Measurements from ENCODE around the gene PLP1. TPM values are rescaled to one million over a fixed set of nuclear protein-coding genes. Genes with fewer than 3 reads are reported as not detected.

PLP1 gene
- total and polyA plus RNA-seq, 4 donors: 888 to 2,816 (median 1,304) TPM

DNA sequence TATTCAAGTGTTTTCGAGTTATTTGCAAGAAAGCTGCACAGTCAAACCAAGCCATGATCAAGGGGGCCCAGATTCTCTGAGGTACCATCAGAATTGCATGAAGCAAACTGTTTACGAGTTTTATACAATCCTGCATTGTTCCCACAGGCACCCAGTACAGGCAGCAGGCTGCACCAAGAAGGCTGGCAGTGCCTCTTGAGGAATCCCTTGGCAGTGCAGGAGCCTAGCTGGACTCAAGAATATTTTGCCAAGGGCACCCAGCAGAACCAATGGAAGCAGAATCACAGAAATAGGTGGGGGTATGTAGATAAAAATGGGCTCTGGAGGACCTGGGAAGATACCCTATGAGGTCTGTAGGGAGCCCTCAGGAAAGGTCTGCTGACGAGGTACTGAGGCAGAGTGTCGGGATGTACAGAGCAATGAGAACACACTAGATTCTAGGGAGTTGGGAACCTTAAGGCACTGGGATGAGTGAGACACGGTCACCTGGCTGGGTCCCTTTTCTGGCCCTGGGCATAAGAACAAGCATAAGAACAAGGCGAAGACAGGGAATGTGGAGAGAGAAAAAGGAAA is 2.5 kb upstream of the PLP1 start:
- peak in 2 of 6 donors; percentile 44 to 73 for DNase-seq (ENCODE audit: low read depth in 4 of 6, low spot score in 6 of 6)
- Histone ChIP-seq H3K9me3 (ENCODE audit: control insufficient read depth, insufficient read depth, low read length) (no peaks in the 10 kb centered on the region), H3K36me3 (ENCODE audit: control insufficient read depth, insufficient read depth, low read length) (no peaks in the 10 kb centered on the region), H3K4me1 (ENCODE audit: control insufficient read depth, insufficient read depth, low read length) (peaks cover 13% of the 10 kb centered on the region), H3K27ac (ENCODE audit: low read depth, low read length) (peak overlapping the region; percentile 68), H3K4me3 (ENCODE audit: low read depth, low read length) (no peak overlapping the region), H3K27me3 (ENCODE audit: control insufficient read depth, insufficient read depth, low read length) (peaks cover 4% of the 10 kb centered on the region)
- WGBS (ENCODE audit: insufficient coverage): 59% methylated on average over 5 of the region's 6 CpGs

DNA sequence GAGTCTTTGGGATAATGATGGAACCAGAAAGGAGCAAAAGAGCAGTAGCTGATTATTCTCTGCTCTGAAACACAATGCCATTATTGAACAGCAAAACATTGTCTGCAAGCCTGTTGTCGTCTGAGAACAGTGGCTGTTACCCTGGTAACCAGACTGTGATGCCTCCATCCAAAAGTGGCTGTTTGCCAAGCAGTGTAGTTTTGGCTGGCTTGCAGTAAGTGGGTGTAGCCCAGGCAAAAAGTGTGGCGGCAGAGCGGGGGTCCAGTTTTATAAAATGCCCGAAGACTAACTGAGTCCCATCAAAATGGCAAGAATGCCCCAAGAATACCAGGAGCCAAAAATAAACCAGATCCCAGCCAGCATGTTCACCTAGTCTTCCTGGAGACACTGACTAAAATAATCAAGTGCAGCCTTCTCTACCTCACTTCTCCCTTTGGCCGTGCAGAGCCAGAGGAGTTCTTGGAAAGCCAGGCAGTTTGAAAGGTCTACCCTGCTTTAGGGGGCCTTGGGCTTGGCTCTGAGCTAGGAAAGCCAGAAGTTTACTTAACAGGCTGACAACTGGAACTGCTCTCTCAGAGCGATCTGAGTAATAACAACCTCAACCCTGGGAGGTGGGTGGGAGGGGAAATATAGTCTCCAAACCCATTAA is 2.6 kb downstream of the PLP1 start:
- H3K36me3 ChIP-seq (ENCODE audit: control insufficient read depth, insufficient read depth, low read length): no peaks in the 10 kb centered on the region
- no peaks in the 10 kb centered on the region for H3K9me3 ChIP-seq (ENCODE audit: control insufficient read depth, insufficient read depth, low read length)
- H3K27ac ChIP-seq (ENCODE audit: low read depth, low read length): peak overlapping the region; percentile 26
- H3K4me3 ChIP-seq (ENCODE audit: low read depth, low read length): peak overlapping the region; percentile 42
- WGBS (ENCODE audit: insufficient coverage): 30% methylated on average over 3 of the region's 6 CpGs
- H3K4me1 ChIP-seq (ENCODE audit: control insufficient read depth, insufficient read depth, low read length): peaks cover 14% of the 10 kb centered on the region
- H3K27me3 ChIP-seq (ENCODE audit: control insufficient read depth, insufficient read depth, low read length): peaks cover 2% of the 10 kb centered on the region
- peak in 3 of 6 donors; percentile 57 to 90 (median 86) for DNase-seq (ENCODE audit: low read depth in 4 of 6, low spot score in 6 of 6)

DNA sequence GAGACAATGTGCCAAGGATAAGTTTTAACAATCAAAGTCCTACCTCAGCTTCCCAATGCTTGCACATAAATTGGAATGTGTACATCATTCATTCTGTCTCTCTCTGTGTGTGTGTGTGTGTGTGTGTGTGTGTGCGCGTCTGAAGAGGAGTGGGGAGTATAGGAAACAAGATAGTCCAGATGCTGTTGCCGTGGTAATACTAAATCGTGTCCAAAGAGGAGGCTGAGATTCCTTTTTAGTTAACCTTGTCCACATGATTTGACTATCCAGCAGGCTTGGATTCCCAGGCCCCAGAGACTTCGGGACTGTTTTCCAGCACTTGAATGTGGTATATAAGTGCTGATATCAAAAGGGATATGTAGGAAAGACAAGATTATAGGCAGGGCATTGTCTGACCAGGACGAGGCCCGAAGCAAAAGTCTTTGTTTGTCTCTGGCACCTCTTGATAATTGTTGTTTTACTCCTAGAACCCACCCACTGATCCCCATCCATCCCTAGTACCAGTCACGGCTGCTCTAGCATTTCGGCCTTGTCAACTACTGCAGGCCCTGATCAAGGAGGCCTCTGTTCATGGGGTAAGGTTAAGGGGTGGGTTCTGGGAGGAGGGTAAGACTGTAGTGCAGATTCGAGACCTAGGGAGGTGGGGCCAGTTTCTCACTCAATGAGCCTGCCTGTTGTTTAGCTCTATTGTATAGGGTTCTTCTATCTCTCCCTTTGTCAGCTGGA is 3.9 kb downstream of the PLP1 start:
- no peaks in the 10 kb centered on the region for H3K9me3 ChIP-seq (ENCODE audit: control insufficient read depth, insufficient read depth, low read length)
- H3K36me3 ChIP-seq (ENCODE audit: control insufficient read depth, insufficient read depth, low read length): no peaks in the 10 kb centered on the region
- peak in 2 of 6 donors; percentile 15 to 39 for DNase-seq (ENCODE audit: low read depth in 4 of 6, low spot score in 6 of 6)
- WGBS (ENCODE audit: insufficient coverage): 57% methylated on average over 6 of the region's 10 CpGs
- peaks cover 14% of the 10 kb centered on the region for H3K4me1 ChIP-seq (ENCODE audit: control insufficient read depth, insufficient read depth, low read length)
- H3K27ac ChIP-seq (ENCODE audit: low read depth, low read length): peak overlapping the region; percentile 26
- peak overlapping the region; percentile 42 for H3K4me3 ChIP-seq (ENCODE audit: low read depth, low read length)
- H3K27me3 ChIP-seq (ENCODE audit: control insufficient read depth, insufficient read depth, low read length): peaks cover under 1% of the 10 kb centered on the region

DNA sequence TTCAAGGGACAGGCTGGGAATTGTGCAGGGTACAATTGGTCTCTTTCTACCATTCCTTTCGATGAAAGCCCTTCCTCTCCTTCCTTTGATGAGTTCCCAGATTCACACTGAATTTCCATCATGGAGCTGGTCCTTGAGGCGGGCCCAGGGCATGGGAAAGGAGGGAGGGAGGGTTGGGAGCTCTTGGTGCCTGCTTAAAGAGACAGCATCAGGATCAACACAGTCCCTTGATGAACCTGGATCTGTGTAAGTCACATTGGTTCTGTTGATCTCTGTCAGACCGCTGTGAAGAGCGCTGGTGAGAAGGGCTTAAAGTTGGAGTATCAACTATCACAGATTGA is 4.4 kb downstream of the PLP1 start:
- no peak overlapping the region for H3K4me3 ChIP-seq (ENCODE audit: low read depth, low read length)
- peak overlapping the region; percentile 26 for H3K27ac ChIP-seq (ENCODE audit: low read depth, low read length)
- H3K9me3 ChIP-seq (ENCODE audit: control insufficient read depth, insufficient read depth, low read length): no peaks in the 10 kb centered on the region
- WGBS (ENCODE audit: insufficient coverage): 40% methylated on average over 2 of the region's 4 CpGs
- no peaks in the 10 kb centered on the region for H3K36me3 ChIP-seq (ENCODE audit: control insufficient read depth, insufficient read depth, low read length)
- peaks cover 14% of the 10 kb centered on the region for H3K4me1 ChIP-seq (ENCODE audit: control insufficient read depth, insufficient read depth, low read length)
- peak in 1 of 6 donors; percentile 36 for DNase-seq (ENCODE audit: low read depth in 4 of 6, low spot score in 6 of 6)
- H3K27me3 ChIP-seq (ENCODE audit: control insufficient read depth, insufficient read depth, low read length): no peaks in the 10 kb centered on the region

DNA sequence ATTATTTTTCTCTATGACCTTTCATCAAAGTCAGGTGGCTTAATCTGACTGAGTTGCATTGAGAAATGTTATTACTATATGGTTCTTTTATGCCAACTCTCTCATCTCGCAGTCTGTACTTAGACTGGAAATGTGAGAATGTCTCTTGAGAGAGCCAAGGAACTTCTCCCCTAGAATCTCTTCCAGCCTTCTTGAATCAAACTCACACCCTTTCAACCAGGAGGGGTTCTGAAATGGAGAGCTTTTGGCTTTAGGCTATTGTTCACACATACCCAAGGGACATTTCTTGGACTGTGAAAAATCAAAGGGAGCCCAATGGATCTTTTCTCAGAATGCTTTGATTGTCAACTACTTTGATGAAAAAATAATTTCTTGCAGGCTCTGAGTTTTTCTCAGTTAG is 5.1 kb downstream of the PLP1 start:
- Histone ChIP-seq H3K4me3 (ENCODE audit: low read depth, low read length) (no peak overlapping the region), H3K9me3 (ENCODE audit: control insufficient read depth, insufficient read depth, low read length) (no peaks in the 10 kb centered on the region), H3K4me1 (ENCODE audit: control insufficient read depth, insufficient read depth, low read length) (peaks cover 17% of the 10 kb centered on the region), H3K27ac (ENCODE audit: low read depth, low read length) (peak overlapping the region; percentile 26), H3K27me3 (ENCODE audit: control insufficient read depth, insufficient read depth, low read length) (no peaks in the 10 kb centered on the region), H3K36me3 (ENCODE audit: control insufficient read depth, insufficient read depth, low read length) (peaks cover 3% of the 10 kb centered on the region)
- WGBS (ENCODE audit: insufficient coverage): no CpG with 5 or more reads among the region's 1 CpG
- no peak for DNase-seq (ENCODE audit: low read depth in 4 of 6, low spot score in 6 of 6)

DNA sequence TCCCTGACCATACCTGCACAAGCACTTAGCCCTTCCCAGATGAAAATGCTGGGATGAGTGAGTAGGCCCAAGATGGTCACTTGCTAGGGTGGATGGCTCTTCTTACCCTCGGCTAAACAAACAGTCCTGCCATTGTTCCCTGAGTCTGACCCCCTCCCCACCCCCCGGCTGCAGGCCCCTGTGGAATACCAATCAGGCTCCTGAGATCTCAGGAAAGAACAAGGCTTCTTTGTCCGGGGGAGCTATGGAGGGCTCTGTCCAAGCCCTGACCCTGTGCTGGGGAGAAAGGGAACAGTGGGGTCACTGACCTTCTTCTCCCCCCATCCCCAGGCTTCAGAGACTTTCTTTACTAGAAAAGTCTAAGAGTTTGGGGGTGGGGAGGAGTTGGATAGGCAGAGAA is 6.0 kb downstream of the PLP1 start:
- no peaks in the 10 kb centered on the region for H3K27me3 ChIP-seq (ENCODE audit: control insufficient read depth, insufficient read depth, low read length)
- no peaks in the 10 kb centered on the region for H3K9me3 ChIP-seq (ENCODE audit: control insufficient read depth, insufficient read depth, low read length)
- peak overlapping the region; percentile 83 for H3K27ac ChIP-seq (ENCODE audit: low read depth, low read length)
- peaks cover 14% of the 10 kb centered on the region for H3K4me1 ChIP-seq (ENCODE audit: control insufficient read depth, insufficient read depth, low read length)
- H3K36me3 ChIP-seq (ENCODE audit: control insufficient read depth, insufficient read depth, low read length): peaks cover 3% of the 10 kb centered on the region
- WGBS (ENCODE audit: insufficient coverage): no CpG with 5 or more reads among the region's 3 CpGs
- DNase-seq (ENCODE audit: low read depth in 4 of 6, low spot score in 6 of 6): peak in 2 of 6 donors; percentile 31 to 61
- H3K4me3 ChIP-seq (ENCODE audit: low read depth, low read length): no peak overlapping the region

DNA sequence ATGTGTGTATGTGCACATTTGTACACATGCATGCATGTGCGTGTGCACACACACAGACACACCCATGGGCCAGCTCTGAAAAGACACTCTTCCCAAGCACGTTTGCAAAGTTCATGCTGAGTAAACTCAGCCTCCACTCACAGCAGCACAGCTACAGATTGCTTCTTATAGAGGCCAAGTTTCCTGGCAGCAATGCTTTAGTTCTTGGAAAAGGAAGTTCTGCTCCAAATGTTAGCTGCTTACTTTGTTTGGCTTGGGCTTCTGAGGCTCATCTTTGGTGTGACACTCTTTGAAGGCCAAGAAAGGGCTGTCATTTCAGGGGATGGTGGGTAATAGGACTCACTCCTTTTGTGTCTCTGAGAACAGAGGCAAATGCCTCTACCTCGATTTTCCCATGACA is 6.6 kb downstream of the PLP1 start:
- Histone ChIP-seq H3K27ac (ENCODE audit: low read depth, low read length) (peak overlapping the region; percentile 83), H3K4me1 (ENCODE audit: control insufficient read depth, insufficient read depth, low read length) (peaks cover 14% of the 10 kb centered on the region), H3K36me3 (ENCODE audit: control insufficient read depth, insufficient read depth, low read length) (peaks cover 3% of the 10 kb centered on the region), H3K9me3 (ENCODE audit: control insufficient read depth, insufficient read depth, low read length) (no peaks in the 10 kb centered on the region), H3K27me3 (ENCODE audit: control insufficient read depth, insufficient read depth, low read length) (no peaks in the 10 kb centered on the region), H3K4me3 (ENCODE audit: low read depth, low read length) (no peak overlapping the region)
- DNase-seq (ENCODE audit: low read depth in 4 of 6, low spot score in 6 of 6): peak in 1 of 6 donors; percentile 81
- WGBS (ENCODE audit: insufficient coverage): 47% methylated on average over 3 of the region's 3 CpGs

DNA sequence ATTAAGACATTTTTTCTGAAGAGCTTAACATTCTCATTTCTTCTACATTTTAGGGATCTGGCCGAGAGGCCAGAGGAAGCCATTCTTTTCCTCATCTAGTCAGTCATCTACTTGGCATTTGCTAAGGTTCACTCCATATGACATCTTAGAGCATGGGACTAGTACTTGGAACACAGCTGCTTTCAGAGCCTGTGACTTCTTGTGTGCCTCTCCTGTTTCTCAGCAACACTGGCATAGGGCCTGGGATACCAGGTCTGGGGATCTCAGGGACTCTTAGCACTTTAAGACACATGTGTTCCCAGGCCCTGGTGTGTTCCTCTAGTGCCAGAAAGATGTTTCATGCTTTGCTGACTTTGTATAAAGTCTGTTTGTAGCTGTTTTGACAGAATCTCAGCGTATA is 7.3 kb downstream of the PLP1 start:
- H3K4me1 ChIP-seq (ENCODE audit: control insufficient read depth, insufficient read depth, low read length): peaks cover 14% of the 10 kb centered on the region
- no peaks in the 10 kb centered on the region for H3K9me3 ChIP-seq (ENCODE audit: control insufficient read depth, insufficient read depth, low read length)
- H3K27me3 ChIP-seq (ENCODE audit: control insufficient read depth, insufficient read depth, low read length): no peaks in the 10 kb centered on the region
- peak overlapping the region; percentile 83 for H3K27ac ChIP-seq (ENCODE audit: low read depth, low read length)
- 43% methylated on average over 1 of the region's 2 CpGs for WGBS (ENCODE audit: insufficient coverage)
- peaks cover 3% of the 10 kb centered on the region for H3K36me3 ChIP-seq (ENCODE audit: control insufficient read depth, insufficient read depth, low read length)
- peak in 2 of 6 donors; percentile 61 to 83 for DNase-seq (ENCODE audit: low read depth in 4 of 6, low spot score in 6 of 6)
- no peak overlapping the region for H3K4me3 ChIP-seq (ENCODE audit: low read depth, low read length)

DNA sequence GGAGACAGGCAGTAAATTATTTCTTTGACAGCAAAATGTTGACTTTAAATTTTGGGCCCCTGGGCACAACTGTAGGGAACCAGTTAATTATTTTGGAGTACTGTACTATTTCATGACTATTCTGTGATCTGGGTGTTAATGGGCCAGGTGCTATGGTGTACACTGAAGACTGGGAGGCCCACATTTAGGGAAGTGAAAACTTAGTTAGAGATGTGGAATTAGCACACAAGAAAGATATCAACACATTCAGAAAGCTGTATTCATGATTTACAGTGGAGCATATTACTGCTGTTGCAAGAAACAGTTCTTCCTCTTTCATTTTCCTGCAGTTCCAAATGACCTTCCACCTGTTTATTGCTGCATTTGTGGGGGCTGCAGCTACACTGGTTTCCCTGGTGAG is 12.4 kb downstream of the PLP1 start:
- DNase-seq (ENCODE audit: low read depth in 4 of 6, low spot score in 6 of 6): no peak
- H3K27ac ChIP-seq (ENCODE audit: low read depth, low read length): no peak overlapping the region
- peaks cover 9% of the 10 kb centered on the region for H3K27me3 ChIP-seq (ENCODE audit: control insufficient read depth, insufficient read depth, low read length)
- no peaks in the 10 kb centered on the region for H3K9me3 ChIP-seq (ENCODE audit: control insufficient read depth, insufficient read depth, low read length)
- H3K4me3 ChIP-seq (ENCODE audit: low read depth, low read length): no peak overlapping the region
- H3K36me3 ChIP-seq (ENCODE audit: control insufficient read depth, insufficient read depth, low read length): peaks cover 3% of the 10 kb centered on the region
- H3K4me1 ChIP-seq (ENCODE audit: control insufficient read depth, insufficient read depth, low read length): peaks cover 3% of the 10 kb centered on the region

DNA sequence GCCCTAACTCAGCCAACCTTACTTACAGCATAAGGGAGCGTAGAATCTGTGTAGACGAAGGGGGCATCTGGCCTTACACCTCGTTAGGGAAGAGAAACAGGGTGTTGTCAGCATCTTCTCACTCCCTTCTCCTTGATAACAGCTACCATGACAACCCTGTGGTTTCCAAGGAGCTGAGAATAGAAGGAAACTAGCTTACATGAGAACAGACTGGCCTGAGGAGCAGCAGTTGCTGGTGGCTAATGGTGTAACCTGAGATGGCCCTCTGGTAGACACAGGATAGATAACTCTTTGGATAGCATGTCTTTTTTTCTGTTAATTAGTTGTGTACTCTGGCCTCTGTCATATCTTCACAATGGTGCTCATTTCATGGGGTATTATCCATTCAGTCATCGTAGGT is 14.6 kb downstream of the PLP1 start:
- Histone ChIP-seq H3K36me3 (ENCODE audit: control insufficient read depth, insufficient read depth, low read length) (peaks cover 3% of the 10 kb centered on the region), H3K27ac (ENCODE audit: low read depth, low read length) (no peak overlapping the region), H3K4me1 (ENCODE audit: control insufficient read depth, insufficient read depth, low read length) (peaks cover 3% of the 10 kb centered on the region), H3K4me3 (ENCODE audit: low read depth, low read length) (no peak overlapping the region), H3K27me3 (ENCODE audit: control insufficient read depth, insufficient read depth, low read length) (peaks cover 10% of the 10 kb centered on the region), H3K9me3 (ENCODE audit: control insufficient read depth, insufficient read depth, low read length) (no peaks in the 10 kb centered on the region)
- WGBS (ENCODE audit: insufficient coverage): no CpG with 5 or more reads among the region's 4 CpGs
- DNase-seq (ENCODE audit: low read depth in 4 of 6, low spot score in 6 of 6): peak in 1 of 6 donors; percentile 34
